Bronchial smooth muscle cell (primary cell): ENCODE data around the gene AMIGO3. TPM values are rescaled to one million over a fixed set of nuclear protein-coding genes. Genes with fewer than 3 reads are reported as not detected.

Experiments used
- total RNA-seq: library from RNA; depleted of rRNA; stranded (reverse); fragments of >200 nt; gene quantifications from 2 replicates; pipeline ENCODE4 v1.2.1, GENCODE V29; 2014

Gene AMIGO3, protein sequence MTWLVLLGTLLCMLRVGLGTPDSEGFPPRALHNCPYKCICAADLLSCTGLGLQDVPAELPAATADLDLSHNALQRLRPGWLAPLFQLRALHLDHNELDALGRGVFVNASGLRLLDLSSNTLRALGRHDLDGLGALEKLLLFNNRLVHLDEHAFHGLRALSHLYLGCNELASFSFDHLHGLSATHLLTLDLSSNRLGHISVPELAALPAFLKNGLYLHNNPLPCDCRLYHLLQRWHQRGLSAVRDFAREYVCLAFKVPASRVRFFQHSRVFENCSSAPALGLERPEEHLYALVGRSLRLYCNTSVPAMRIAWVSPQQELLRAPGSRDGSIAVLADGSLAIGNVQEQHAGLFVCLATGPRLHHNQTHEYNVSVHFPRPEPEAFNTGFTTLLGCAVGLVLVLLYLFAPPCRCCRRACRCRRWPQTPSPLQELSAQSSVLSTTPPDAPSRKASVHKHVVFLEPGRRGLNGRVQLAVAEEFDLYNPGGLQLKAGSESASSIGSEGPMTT
- total RNA-seq = under 0.01 and 0.34 TPM in 2 replicates

DNA sequence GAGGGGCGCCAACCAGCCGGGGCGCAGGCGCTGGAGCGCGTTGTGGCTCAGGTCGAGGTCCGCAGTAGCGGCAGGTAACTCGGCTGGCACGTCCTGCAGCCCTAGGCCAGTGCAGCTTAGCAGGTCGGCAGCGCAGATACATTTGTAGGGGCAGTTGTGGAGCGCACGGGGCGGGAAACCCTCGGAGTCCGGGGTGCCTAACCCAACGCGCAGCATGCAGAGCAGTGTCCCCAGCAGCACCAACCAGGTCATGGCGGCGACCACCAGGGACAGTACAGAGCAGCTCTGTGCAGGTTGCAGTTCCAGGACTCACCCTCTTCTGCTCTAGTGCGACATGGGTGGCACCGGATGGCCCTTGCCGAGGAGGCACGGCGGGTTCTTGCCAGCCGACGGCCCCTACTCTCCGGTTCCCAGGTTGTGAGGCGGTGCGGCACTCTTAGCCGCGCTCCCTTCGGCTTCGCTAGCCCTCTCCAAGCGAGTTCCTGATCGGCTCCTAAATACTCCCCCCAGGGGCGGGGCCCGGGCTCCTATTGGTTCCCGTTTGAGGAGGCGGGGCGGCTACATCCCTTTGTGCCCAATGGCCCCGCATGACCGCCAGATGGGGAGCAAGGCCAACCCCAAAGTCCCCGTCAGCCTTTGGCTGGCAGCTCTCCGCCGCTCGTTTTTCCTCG, at the start of gene AMIGO3:
Gene AMIGO3, minus strand, starts transcription at position 471 of the 671 bp plus-strand sequence. Its CDS starts 219 bp downstream, at position 252.

DNA sequence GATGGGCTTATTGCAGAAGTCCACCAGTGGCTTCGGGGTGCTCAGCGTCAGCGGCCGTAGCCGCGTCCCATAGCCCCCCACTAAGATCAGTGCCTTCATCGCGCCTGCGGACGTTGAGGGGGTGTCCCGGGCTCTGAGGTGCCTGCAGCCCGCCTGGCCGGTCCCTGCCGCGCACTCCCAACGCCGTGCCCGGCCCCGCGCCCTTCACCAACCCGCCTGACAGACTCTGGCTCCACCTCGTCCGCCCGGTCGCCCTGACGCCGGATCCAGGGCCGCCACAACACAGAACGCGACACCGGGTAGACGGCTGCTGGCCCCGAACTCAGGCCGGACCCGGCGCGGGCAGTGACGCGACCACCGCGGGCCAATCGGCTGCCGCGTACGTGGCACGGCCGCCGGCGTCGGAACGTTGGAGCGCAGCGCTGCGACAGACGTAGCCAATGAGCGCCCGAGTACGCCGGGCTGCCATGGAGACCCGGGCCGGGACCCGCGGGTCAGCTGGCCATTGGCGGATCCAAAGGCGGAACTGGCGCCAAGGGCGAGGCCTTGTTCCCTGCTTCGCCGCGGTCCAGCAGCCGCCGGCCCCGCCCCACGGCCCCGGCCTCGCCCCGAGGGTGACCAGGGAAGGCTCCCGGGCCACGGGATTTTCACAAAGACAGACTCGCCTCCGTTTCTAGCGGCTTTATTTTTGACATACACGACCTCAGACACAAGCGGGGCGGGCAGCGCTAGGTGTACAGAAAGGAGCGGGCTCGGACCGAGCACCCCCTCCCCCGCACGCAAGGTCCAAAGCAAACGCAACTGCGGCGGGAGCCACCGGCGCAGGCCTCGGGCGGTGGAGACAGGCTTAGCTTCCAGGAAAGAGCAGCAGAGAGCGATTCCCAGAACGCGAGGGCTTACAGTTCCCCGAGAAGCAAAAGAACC, 4.4 kb upstream of the AMIGO3 start, which contains the start of gene GMPPB:
Gene GMPPB, minus strand, starts transcription at position 324 of the 924 bp plus-strand sequence. Its CDS starts 225 bp downstream, at position 99.

DNA sequence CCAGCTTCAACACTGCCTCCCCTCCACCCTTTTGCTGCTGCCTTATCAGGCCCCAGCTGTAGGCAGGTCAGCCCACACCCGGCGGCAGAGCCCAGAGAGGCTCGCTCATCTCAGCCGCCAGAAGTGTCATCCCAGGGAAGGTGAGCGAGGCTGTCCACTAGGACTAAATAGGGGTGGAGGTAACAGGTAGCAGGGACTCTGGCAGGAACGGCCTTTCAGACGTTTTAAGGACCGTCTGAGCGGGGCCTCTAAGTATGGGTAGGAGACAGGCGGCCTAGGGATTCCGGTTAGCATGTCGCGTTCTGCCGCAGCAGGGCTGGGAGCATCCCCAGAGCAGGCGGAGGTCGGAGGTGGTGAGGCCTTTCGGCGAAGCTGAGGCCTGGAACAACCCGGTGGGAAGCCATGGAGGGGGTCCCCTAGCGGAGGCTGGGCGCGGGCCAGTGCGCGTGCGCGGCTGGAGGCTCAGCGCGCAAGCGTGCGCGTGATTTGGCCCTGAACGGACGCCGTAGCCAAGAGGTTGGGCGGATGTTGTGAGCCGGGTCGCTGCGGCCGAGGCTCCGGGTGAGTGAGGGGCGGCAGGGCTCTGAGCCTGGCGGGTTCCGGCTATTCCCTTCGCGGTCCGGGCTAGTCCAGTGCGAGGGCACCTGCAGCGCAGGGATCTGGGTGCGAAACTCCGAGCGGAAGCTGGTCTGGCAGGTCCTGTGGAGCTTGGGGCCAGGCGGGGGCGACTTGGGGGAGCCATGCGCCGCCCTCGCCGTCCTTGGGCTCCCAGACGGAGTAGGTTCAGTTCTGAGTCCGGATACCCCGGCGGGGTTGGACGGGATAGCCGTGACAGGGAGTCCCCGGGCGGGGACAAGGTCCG, 30.2 kb downstream of the AMIGO3 start, which contains the start of the genes MST1 and RNF123:
Gene MST1, minus strand, starts transcription at position 429 of the 862 bp plus-strand sequence. CDS start 783 bp downstream, outside the sequence.
Gene RNF123, plus strand, starts transcription at position 512 of the 862 bp plus-strand sequence. CDS start 1,609 bp downstream, outside the sequence.

DNA sequence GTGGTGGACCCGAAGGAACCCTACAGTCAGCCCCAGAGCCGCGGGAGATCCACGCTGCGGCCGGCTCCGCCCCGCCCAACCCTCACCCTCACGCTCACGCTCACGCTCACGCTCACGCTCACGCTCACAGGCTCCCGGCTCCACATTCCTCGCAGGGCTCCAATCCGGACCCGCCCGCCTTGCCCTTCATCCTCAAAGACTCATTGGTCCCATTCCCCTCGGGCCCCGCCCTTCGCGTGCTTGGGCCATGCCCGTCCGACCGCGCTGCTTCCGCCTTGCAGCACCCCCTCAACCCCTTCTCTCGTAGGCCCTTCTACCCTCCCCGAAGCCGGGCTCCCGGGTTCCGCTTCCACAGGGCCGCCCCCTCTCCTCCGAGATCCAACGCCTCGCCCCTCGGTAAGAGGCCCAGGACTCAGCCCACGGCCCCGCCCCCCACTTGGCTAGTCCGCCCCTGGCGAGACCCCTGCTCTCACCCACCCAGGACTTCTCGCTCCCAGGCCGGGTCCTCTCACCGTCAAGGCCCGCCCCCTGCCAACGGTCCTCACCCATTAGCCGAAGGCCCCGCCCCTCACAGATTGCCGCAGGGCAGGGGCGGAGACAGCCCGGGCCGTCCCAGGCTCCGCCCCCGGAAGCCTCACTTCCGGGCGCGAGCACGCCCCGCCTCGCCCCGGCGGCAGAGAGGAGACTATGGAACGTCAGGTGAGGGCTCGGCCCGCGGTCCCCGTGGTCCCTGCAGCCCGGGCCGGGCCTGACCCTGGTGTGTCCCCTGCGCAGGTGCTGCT, 45.6 kb downstream of the AMIGO3 start, which contains the start of gene APEH:
Gene APEH, plus strand, starts transcription at position 637 of the 782 bp plus-strand sequence. Its CDS starts 51 bp downstream, at position 688.

Other genes with a start within 250 kb of the AMIGO3 start
- 14.0 and 17.2 TPM in 2 replicates for gene DAG1, start 249.4 kb downstream of the AMIGO3 start, total RNA-seq
- gene BSN, start 165.2 kb downstream of the AMIGO3 start, total RNA-seq = under 0.01 TPM in 2 replicates
- 103 and 115 TPM in 2 replicates for gene APEH, start 45.3 kb downstream of the AMIGO3 start, total RNA-seq
- gene MST1, start 30.2 kb downstream of the AMIGO3 start, total RNA-seq = 8.3 and 9.9 TPM in 2 replicates
- gene RNF123, start 30.1 kb downstream of the AMIGO3 start, total RNA-seq = 18.8 and 22.7 TPM in 2 replicates
- 16.5 and 25.4 TPM in 2 replicates for gene GMPPB, start 4.3 kb upstream of the AMIGO3 start, total RNA-seq
- gene IP6K1, start 66.9 kb upstream of the AMIGO3 start, total RNA-seq = 23.2 and 31.9 TPM in 2 replicates
- gene CDHR4, start 80.2 kb upstream of the AMIGO3 start, total RNA-seq = 0.16 and 0.43 TPM in 2 replicates
- 10.1 and 12.1 TPM in 2 replicates for gene INKA1, start 83.6 kb upstream of the AMIGO3 start, total RNA-seq
- 53.9 and 64.4 TPM in 2 replicates for gene UBA7, start 94.3 kb upstream of the AMIGO3 start, total RNA-seq
- 0.77 and 2.4 TPM in 2 replicates for gene TRAIP, start 136.9 kb upstream of the AMIGO3 start, total RNA-seq
- not detected in 2 replicates for gene CAMKV, start 150.2 kb upstream of the AMIGO3 start, total RNA-seq
- gene MST1R, start 184.2 kb upstream of the AMIGO3 start, total RNA-seq = 0.32 and 0.86 TPM in 2 replicates
- gene MON1A, start 210.1 kb upstream of the AMIGO3 start, total RNA-seq = 8.4 and 11.2 TPM in 2 replicates
- gene RBM6, start 220.5 kb upstream of the AMIGO3 start, total RNA-seq = 32.7 and 43.5 TPM in 2 replicates